Limb (tissue), 2 donors: ENCODE data around the gene RFC3.
"Not testable (repeated sequence)": the region's sequence is repeated elsewhere in the genome, so short reads cannot be mapped to it uniquely, and the experiment has no call there.

Source experiments
- DNase-seq, 2 donors: peaks; one replicate each; pipeline ENCODE4 v3.0.0-alpha.2; 2016; ENCODE audit errors: extremely low spot score in 2 of 2

Gene RFC3, protein sequence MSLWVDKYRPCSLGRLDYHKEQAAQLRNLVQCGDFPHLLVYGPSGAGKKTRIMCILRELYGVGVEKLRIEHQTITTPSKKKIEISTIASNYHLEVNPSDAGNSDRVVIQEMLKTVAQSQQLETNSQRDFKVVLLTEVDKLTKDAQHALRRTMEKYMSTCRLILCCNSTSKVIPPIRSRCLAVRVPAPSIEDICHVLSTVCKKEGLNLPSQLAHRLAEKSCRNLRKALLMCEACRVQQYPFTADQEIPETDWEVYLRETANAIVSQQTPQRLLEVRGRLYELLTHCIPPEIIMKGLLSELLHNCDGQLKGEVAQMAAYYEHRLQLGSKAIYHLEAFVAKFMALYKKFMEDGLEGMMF

DNA sequence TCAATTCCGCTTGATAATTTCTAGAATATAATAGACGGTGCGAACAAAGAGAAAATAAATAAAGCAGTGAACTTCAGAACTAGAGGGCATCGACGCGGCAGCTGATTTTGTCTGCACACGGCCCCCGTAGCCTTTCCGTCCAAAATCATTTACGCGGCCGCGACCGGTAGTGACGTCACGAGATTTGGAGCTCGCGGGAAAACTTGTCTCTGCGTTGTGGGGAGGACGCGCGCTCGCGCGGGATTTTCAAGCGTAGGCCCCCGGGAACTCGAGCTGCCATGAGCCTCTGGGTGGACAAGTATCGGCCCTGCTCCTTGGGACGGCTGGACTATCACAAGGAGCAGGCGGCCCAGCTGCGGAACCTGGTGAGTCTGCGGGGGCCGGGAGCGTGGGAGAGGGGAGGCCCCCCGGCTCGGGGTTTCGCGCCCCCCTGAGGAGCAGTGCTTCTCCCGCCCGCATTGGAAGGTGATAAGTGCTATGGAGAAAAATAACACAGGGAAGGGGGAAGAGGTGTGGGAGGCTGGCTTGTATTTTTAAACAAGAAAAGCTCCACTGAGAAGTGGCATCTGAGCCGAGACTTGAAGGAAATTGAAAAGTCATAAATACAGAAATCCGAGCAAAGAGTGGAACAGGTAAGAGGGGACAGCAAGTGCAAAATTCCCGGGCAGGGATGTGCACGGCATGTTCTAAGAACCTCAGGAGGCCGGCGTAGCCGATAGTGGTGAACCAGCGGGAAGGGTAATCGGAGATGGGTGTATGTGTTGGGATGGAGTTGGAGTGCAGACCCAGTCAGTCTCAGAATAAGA lies at the start of gene RFC3:
TSS of gene RFC3 (plus strand) at position 249 of the 806 bp plus-strand sequence. CDS start at position 279, 30 bp downstream.
- DNase-seq: peak; percentile 96 to 97

DNA sequence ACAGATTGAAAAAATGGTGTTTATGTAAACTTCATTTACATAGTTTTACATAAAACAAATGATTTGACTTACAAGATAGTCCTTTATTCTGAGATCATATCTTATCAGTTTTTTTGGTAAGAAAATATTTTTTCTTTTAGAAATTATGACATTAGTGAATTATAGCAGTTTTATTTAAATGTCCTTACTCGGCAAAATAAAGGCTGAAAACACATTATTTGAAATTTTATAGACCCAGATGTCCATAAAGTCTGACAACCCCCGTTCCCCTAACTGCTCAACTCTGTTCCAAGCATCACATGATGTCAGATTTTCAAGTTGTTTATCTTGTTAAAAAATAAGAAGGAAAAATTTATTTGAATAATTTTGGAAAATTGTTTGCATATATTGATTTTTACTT lies 46.7 kb upstream of the RFC3 start:
- no peak for DNase-seq

DNA sequence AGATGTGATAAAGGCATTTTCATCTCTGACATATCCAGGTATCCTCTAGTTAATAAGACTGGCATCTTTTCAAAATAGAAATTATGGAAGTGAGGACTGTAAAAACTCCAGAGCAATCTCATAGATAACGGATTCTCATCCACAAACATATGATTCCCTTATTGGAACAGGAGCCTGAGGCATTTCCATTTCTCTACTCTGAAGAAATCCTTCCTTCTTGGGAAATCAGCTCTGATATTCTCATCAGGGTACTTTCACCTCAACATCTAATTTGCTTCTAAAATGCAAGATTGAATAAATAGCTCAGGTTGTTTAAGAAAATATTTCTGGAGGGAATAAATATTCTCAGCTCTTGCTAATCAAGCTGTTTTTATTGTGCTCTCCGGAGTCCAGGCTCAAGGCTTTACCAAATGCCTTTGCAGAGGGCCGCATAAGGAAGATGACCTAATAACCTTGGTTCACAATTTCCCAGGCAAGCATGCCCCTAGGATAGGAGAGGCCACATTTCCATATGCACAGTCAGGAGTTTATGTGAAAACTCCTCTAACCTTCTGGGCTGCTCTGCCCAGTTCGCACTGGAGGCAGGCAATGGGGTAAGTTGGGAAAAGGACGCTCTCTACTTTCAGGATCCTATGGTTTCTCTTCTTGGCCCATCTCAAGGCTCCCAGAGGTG lies 44.0 kb upstream of the RFC3 start:
- no peak for DNase-seq

DNA sequence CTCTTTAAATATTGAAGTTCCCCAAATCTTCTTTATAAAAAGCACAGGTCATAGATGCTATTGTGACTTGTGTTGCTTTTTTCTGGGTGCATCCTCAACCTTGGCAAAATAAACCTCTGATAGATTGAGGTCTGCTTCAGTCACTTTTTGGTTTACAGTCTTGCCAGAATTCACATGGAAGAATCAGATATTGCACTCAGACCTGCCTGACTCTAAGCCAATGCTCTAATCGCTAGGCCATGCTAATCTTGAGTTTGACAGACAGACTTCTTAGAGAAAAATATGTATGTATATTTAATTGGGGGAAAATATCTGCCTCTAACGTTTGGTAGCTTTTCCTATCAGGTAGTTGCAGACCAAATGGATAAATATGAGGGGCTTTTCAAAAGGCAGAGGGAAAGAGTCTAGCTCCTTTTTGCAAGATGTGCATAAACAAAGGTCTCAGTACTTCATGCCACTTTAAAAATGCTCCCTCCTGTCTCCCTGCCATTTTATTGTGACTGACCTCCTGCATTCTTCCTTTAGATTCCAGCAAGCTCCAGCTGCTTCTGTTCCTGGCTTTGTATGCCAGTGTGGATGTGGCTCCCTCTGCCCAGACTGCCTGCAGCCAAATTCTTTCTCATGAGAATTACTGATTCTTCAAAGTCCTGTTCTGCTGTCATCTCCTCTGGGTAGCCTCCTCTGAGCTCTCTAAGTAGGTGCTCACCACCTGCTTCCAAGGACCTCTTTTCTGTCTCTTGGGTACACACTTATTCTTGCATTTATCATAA lies 42.4 kb upstream of the RFC3 start:
- DNase-seq: no peak

DNA sequence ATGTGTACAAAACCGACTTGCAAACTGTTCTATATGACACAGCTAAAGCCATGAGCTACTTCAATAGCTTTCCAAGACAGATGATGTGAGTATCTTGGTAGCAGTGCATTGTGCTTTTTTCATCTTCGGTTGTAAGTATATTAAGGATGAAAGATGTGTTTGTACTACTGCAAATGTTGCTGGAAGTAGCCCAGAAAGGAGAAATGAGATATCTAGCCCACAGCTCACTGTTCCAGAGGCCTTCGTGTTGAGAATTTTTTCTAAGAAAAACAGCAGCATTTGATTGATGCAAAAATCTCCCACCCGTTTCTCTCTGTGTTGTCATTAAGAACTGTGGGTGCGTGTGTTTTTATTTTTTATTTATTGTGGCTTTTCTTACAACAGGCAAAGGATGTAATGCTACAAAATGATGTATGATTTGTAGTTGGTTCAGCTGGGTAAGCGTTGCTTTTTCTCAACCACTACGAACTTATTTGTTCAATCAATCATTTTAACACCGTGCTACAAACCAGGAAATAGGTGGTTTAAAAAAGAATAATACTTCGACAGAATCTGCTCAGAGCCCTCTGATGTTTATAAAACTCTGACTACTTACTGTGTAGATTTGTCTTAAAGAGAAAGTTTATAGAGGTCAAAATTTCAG lies 41.6 kb upstream of the RFC3 start:
- no peak for DNase-seq

DNA sequence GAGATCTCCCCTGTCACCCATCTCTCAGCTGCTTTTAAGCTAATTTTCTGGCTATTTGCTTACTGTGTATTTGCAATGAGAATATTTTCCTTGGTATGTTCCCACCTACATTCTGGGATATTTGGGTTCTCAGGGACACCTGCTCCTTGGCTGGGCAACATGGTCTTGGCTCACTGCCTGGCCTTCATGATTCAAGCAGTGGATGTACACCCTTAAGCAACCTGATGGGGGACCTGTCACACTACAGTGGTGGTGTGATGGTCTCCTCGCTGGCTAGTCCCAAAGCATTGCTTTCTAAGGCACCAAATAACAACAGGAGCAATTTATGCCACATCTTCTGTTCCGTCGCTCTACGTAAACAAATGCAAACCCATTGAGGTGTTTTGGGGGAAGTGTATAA lies 35.3 kb upstream of the RFC3 start:
- DNase-seq: no peak

DNA sequence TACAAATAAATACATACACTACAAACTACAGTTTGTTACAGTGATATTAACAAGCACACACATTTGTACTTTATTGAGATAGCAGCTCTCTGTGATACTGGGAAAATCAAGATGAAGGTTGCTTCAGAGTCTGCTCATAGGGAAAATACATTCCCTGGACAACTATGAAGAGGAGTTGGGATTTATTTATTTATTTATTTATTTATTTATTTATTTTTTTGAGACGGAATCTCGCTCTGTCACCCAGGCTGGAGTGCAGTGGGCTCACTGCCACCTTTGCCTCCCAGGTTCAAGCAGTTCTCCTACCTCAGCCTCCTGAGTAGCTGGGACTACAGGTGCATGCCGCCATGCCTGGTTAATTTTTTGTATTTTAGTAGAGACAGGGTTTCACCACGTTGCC lies 34.7 kb upstream of the RFC3 start:
- not testable (repeated sequence) for DNase-seq

DNA sequence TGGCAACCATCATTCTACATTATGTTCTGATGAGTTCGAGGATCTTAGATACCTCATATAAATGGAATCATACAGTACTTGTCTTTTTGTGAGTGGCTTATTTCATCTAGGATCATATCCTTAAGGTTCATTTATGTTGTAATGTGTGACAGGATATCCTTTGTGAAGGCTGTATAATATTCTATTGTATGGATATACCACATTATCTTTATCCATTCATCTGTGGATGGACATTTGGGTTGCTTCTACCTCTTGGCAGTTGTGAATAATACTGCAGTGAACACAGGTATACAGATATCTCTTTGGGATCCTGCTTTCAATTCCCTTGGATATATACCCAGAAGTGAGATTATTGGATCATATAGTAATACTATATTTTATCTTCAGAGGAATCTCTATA lies 33.2 kb upstream of the RFC3 start:
- no peak for DNase-seq

DNA sequence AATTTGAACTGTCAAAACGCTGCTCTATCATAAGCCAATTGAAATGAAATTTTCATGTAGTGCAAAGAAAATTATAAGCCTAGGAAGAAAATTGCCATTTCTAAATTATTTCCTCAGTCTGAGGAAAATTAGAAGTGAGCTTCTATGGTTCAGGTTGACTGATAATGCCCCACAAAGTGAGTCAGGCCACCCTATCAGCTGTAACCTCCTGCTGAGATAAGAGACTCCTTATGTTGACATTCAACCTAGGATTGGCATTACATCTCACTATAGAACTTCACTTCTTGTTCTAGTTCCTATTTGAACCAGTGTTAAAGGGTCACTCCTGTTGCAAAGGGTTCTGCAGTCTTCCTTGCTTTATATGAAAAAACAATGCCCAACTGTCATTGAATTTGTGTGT lies 32.6 kb upstream of the RFC3 start:
- DNase-seq: no peak

DNA sequence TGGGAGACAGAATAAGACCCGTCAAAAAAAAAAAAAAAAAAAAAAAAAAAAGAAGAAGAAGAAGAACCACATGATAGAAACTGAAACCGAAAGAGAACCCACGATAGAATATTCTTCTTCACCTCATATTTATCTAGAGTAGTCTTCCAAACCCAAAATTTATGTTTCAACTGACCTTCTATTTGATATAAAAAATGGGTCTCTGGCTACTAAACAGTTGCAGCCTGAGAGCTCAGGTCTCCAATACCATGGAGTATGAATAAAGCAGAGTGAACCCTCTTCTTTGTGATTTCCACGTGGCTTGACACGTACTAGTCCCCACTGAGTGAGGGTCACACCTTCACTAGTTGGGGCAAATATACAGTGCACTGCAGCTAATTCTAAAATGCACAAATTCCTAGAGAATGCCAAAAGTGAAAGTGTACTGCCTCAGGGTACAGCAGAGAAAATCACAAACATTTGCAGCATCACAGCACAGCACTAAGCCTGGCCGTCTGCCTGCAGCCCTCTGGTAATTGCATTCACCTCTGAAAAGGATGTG lies 30.8 kb upstream of the RFC3 start:
- no peak for DNase-seq

DNA sequence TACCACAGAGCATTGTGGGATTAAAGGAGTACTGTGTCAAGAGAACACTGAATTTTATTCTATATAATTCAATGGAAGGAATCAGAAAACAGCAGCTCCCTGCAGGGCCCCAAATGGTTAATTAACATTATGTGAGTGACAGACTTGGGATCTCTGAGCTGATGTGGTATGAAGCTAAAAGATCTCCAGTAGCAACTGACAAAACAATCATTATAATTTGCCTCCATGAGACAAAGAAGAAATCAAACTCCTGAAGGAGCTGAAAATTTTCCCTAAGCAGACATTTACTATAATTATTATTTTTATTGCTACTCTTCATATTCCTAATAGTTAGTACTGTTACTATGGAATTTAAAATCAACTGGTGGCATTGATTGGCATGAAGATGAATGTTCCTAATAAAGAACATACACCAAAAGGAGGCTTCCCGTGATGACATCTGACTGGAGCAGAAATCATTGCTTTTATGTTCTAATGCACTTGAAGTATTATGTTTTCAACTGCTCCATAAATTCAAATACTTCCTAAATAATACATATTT lies 28.8 kb upstream of the RFC3 start:
- DNase-seq: no peak

DNA sequence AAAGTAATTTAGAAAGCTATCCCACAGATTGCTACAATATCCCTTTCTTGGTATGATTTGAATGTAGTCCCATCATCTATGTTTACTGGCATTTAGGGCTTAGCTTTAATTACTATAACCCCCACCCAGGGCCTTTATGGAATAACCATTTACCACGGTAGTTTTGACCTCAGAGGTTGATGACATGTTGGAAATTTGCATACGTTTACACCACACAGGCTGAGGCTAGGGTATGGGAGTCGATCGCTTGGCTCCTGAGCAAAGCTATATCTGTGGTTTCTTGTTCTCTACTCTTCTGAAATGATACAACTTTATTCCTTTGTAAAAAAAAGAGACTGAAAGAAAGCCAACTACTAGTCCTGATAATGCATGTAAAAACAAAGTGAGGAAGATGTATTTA lies 28.2 kb upstream of the RFC3 start:
- DNase-seq: no peak

DNA sequence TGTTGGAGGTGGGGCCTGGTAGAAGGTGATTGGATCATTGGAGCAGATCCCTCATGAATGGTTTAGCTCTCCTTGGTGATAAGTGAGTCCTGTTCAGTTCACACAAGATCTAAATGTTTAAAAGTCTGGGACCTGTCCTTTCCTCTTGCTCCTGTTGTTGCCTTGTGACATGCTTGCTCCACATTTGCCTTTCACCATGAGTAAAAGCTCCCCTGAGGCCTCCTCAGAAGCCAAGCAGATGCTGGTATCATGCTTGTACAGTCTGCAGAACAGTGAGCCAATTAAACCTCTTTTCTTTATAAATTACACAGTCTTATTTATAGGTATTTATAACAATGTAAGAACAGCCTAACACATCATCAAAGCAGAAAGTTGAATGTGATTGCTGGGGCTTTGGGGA lies 24.2 kb upstream of the RFC3 start:
- no peak for DNase-seq

DNA sequence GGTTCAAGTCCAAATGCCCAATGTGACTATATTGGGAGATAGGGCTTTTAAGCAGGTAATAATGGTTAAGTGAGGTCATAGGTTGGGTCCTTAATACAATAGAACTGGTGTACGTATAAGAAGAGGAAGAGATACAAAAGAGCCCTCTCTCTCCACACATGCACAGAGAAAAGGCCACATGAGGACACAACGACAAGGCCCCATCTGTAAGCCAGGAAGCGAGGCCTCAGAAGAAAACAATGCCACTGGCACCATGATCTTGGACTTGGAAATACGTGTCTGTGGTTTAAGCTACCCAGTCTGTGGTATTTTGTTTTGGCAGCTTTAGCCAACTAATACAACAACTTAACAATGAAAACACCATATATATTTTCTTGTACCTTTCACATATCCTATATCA lies 23.4 kb upstream of the RFC3 start:
- no peak for DNase-seq

DNA sequence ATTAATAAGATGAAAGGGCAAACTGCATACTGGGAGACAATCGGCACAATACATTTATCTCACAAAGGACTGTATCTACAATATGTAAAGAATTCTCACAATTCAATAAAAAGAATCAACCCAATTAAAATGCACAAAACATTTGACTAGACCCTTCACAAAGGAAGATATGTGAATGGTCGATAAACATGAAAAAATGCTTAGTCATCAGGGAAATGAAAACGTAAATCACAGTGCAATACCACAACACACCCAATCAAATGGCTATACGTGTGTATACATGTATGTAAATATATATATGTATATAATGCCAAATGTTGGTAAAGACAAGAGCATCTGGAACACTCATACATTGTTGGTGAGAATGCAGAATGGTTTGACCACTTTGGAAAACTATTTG lies 21.9 kb upstream of the RFC3 start:
- DNase-seq: no peak

DNA sequence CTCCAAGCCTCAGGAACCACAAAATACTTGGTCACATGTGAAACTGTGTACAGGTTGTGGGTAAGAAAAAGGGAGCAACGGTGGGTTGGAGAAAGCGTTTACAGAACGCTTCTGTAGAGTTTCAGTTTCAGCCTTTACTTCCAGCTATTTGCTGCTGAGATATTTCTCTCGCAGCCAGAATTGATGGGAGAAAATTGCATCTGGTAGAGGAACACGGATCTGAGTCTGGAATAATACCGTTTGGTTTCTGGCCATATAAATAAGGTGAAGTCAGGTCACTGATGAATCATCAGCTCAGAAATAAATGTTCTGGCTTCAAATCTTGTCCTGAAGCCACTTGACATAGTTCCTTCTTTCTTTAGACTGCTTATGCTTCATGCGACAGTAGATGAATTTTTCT lies 20.3 kb upstream of the RFC3 start:
- DNase-seq: no peak

DNA sequence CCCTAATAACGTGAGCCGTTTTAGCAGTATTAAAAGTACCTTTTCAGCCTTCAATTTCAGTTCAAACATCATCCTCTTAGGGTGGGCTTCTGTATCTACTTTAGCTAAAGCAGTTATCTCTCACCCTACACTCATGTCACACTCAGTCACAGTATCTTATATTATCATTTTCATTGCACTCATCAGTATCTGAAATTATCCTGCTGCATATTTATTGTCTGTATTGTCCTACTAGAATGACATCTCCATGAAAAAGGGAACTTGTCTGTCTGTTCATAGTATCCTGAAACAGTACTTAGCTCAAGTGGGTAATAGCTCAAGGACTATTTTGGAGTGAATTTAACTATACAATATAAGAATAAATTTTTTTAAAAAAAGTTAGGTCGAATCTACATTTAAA lies 19.9 kb upstream of the RFC3 start:
- no peak for DNase-seq

DNA sequence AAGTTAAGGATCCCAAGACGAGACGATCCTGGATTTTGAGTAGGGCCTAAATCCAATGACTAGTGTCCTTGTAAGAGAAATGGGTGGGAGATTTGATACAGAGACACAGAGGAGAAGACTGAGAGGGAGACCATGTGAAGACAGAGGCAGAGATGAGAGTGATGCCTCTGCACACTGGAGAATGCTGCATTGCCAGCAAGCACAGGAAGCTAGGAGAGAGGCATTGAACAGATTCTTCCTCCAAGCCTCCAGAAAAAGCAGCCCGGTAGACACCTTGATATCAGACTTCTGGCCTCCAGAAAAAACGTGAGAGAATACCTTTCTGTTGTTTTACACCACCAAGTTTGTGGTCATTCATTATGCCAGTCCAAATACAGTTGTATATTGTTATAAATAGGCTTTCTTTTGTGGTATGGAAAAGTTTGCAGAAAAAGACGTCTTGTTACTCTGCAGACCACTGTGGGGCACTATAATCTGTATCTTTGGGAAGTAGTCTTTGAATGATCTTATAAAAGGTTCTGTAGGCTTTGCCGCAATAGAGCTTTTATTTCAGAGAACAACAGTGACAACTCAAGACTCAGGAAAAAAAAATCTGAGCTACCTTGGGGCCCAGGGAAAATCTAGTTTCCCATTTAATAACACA lies 17.9 kb upstream of the RFC3 start:
- peak in 1 of 2 donors; percentile 70 for DNase-seq

DNA sequence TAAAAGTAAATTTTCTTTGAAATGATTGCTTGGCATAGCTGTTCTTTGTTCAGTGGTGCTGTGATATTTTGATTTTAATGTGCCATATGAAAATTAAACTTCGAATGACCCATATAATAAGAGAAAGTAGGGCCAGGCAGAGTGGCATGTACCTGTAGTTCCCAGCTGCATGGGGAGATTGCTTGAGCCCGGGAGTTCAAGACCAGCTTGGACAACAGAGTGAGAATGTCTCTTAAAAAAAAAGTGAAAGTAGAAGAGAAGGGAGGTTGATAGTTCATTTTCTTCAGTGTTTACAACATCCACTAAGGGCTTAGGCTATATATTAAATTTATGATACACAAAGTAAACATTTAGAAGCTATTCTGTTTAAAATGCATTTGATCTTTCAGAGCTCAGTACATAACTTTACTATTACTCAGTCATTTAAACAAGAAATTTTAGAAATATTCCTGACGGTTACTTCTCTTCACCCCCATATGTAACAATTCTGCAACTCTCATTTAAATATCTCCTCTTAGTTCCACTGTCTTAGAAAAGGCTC lies 17.2 kb upstream of the RFC3 start:
- no peak for DNase-seq
